ENCODE measurements around the gene BRF1.

BRF1 gene

DNA sequence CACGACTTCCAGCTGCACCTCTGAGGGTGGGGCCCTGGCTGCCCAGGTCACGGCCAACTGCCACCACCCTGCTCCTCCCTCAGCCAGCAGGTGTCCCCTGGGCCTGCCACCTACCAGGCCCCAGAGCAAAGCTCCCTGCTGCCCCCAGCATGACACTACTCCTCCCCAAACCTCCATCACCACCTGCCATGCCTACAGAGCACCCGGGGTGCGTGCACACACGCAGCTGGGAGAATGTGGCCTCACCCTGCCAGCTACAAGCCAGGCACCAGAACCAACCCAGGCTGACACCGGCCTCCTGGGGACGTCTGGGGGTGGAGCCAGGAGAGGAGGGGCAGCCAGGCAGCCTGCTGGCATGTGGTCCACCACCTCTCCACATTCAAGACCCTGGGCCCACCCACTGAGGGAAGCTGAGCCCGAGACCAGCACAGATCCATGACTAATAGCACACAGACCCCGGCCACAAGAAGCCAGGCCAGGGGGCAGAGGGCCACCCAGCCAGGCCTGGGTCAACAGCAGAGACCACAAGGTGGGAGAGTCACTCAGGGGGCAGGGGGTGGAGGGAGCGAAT, 135.6 kb downstream of the BRF1 start:
- Mint-ChIP-seq H3K27me3 (peaks cover 54% of the 10 kb centered on the region), H3K4me1 (ENCODE audit: low read depth) (peaks cover 10% of the 10 kb centered on the region), H3K9me3 (no peaks in the 10 kb centered on the region), H3K4me3 (no peak overlapping the region), H3K36me3 (ENCODE audit: low read depth) (no peaks in the 10 kb centered on the region), H3K27ac (no peak overlapping the region)
- intact Hi-C loops (cut with micrococcal nuclease): no loop called here

DNA sequence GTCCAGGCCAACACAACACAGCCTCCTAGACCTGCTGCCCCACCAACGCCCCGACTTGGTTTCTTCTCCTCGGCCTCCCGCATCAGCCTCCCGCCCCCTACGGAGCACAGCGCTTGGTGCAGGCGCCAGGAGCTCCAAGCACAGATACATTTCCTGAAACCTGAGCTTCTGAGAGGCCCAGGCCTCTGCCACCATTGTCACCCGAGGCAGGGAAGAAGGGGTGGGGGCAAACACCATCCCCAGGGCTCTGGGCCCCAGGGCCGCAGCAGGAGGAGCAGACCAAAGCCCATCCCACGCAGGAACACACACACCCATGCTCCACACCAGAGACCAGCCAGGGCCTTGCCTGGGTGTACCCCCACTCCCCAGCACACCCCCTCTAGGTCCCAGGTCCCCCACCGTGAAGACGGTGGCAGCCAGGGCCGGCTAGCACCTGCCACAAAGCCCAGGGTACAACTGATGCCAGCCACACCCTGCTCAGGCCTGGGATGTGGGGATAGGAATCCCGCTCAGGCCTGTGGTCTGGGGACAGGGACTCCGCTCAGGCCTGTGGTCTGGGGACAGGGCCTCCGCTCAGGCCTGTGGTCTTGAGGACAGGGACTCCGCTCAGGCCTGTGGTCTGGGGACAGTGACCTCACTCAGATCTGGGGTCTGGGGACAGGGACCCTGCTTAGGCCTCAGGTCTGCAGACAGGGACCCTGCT, 137.6 kb downstream of the BRF1 start:
- Mint-ChIP-seq H3K27me3 (peaks cover 40% of the 10 kb centered on the region), H3K4me3 (no peak overlapping the region), H3K9me3 (no peaks in the 10 kb centered on the region), H3K27ac (no peak overlapping the region), H3K4me1 (ENCODE audit: low read depth) (no peaks in the 10 kb centered on the region), H3K36me3 (ENCODE audit: low read depth) (no peaks in the 10 kb centered on the region)
- intact Hi-C loops (cut with micrococcal nuclease): no loop called here

- no peak overlapping the region for H3K27ac Mint-ChIP-seq
- H3K4me3 Mint-ChIP-seq: no peak overlapping the region
- no peaks in the 10 kb centered on the region for H3K9me3 Mint-ChIP-seq
- no peaks in the 10 kb centered on the region for H3K36me3 Mint-ChIP-seq (ENCODE audit: low read depth)
- H3K4me1 Mint-ChIP-seq (ENCODE audit: low read depth): no peaks in the 10 kb centered on the region
- peaks cover 38% of the 10 kb centered on the region for H3K27me3 Mint-ChIP-seq
- intact Hi-C loops (cut with micrococcal nuclease): no loop called here
These were observed 138.2 kb downstream of the BRF1 start for GRCh38 chr14:105162669-105162979.

DNA sequence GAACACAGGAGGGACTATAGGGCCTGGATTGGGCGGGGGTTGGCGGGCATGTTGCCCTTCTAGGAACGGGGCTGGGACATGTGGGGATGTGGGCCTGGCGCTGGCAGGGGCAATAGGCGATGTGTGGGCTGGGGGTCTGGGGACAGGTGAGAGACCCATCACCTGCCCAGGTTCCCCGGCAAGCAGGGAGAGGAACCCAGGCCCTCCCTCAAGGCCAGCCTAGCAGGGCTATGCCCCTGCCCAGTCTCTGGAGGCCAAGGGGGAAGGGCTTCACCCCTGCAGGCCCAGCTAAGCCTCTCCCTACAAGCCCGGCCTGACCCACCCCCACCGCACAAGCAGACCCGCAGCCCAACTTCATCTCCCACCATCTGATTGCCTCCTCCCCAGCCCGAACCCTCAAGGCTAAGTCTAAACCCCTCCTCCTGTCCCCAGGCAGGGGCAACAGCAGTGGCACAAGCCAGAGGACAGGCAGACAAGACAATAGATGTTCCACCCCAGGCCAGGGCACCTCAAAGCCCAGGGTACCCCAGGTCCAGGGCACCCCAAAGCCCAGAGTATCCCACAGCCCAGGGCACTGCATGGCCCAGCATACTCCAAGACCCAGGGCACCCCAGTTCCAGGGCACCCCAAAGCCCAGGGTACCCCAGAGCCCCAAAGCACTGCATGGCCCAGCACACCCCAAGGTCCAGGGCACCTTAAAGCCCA, 138.7 kb downstream of the BRF1 start:
- no peaks in the 10 kb centered on the region for H3K4me1 Mint-ChIP-seq (ENCODE audit: low read depth)
- H3K4me3 Mint-ChIP-seq: no peak overlapping the region
- H3K27me3 Mint-ChIP-seq: peaks cover 36% of the 10 kb centered on the region
- H3K9me3 Mint-ChIP-seq: no peaks in the 10 kb centered on the region
- intact Hi-C loops (cut with micrococcal nuclease): no loop called here
- no peaks in the 10 kb centered on the region for H3K36me3 Mint-ChIP-seq (ENCODE audit: low read depth)
- H3K27ac Mint-ChIP-seq: no peak overlapping the region

DNA sequence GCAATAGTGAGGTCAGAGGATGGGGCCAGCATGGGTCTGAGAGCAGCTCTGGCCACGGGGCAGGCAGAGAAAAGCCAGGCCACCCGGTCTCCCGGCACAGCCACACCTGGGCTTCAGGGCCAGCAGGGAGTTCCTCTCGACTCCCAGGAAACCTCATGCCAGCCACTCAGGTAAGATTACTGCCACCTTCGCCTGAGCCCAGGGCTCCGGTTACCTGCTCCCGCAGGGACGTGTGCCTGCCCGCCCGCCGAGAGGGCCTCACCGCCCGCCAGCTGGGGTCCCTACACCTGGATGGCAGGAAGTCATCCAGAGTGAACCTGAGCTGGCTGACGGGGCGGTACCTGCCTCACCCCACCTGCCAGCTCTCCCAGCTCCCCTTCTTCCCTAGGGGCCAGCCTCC, 139.5 kb downstream of the BRF1 start:
- no peaks in the 10 kb centered on the region for H3K9me3 Mint-ChIP-seq
- H3K4me3 Mint-ChIP-seq: no peak overlapping the region
- H3K4me1 Mint-ChIP-seq (ENCODE audit: low read depth): no peaks in the 10 kb centered on the region
- intact Hi-C loops (cut with micrococcal nuclease): no loop called here
- H3K27ac Mint-ChIP-seq: no peak overlapping the region
- no peaks in the 10 kb centered on the region for H3K36me3 Mint-ChIP-seq (ENCODE audit: low read depth)
- peaks cover 30% of the 10 kb centered on the region for H3K27me3 Mint-ChIP-seq

DNA sequence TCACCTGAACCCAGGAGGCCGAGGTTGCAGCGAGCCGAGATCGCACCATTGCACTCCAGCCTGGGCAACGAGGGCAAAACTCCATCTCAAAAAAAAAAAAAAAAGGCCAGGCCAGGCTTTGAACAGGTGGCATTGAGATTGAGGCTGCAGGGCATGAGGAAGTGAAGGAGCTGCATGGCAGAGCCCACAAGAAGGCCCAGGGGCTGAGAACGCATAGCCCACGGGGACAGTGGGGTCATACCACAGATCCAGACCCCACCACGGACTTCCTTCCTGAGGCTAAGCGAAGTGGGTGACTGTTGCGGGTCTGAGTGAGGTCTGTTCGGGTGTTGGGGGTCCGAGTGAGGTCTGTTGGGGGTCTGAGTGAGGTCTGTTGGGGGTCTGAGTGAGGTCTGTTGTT, 140.0 kb downstream of the BRF1 start:
- no peak overlapping the region for H3K27ac Mint-ChIP-seq
- intact Hi-C loops (cut with micrococcal nuclease): no loop called here
- H3K4me1 Mint-ChIP-seq (ENCODE audit: low read depth): no peaks in the 10 kb centered on the region
- peaks cover 25% of the 10 kb centered on the region for H3K27me3 Mint-ChIP-seq
- H3K4me3 Mint-ChIP-seq: no peak overlapping the region
- H3K9me3 Mint-ChIP-seq: no peaks in the 10 kb centered on the region
- no peaks in the 10 kb centered on the region for H3K36me3 Mint-ChIP-seq (ENCODE audit: low read depth)

GRCh38 chr14:105159344-105159743, 141.5 kb downstream of the BRF1 start:
- H3K27me3 Mint-ChIP-seq: peaks cover 12% of the 10 kb centered on the region
- H3K36me3 Mint-ChIP-seq (ENCODE audit: low read depth): no peaks in the 10 kb centered on the region
- H3K4me1 Mint-ChIP-seq (ENCODE audit: low read depth): no peaks in the 10 kb centered on the region
- H3K9me3 Mint-ChIP-seq: no peaks in the 10 kb centered on the region
- no peak overlapping the region for H3K4me3 Mint-ChIP-seq
- H3K27ac Mint-ChIP-seq: no peak overlapping the region
- intact Hi-C loops (cut with micrococcal nuclease): no loop called here

Measured in dendritic cell treated with granulocyte-macrophage colony-stimulating factor and Interleukin-4, amounts not matched to agents 40 ng/mL and 50 ng/mL, for 4 days (primary cell).